ENCODE measurements around the gene SCAP.

DNA sequence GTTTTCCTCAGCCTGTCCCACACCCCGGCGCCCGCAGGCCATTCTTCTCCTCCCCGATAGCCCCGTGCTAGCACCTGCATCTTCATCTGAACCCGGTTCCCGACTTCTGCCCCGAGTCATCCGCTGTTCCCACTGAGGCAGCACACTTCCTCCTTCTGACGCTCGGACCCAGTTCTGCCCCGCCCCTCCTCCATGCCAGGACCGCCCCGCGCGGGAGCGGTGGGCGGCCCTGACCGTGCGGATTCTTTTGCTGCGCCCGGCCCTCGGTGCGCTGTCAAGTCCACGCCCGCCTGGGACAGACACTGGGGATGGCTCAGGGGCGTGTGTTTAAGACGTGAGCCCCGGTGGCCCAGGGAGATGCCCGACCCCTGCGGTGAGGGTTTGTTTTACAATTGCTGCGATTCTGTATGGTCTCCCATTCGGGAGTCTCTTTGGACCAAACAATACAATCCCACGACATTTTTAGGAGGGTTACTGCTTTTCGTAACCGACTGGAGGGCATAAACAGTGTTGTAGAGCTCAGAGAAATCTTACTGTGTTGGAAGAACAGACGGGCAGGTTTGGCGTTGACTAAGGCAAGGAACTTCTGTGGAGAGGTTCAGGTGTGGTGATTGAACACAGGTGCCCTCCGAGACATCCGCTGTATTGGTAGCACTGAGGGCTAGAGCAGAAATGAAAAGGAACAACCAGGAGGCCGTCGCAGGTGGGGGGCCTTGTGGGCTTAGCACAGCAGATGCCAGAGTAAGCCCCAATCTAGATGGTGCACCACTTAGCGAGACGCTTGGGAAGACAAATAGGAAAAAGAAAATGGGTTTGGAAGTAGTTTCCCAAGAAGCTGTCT is 94.2 kb downstream of the SCAP start:
- TF ChIP-seq CEBPB (IDR thresholded peaks at IDR 0.05; ENCODE audit: low read depth) (no peak), POLR2A (IDR thresholded peaks at IDR 0.05; ENCODE audit: borderline replicate concordance, extremely low read depth, insufficient read depth, insufficient read length) (peak; percentile 25), CTCF (IDR thresholded peaks at IDR 0.05 in 2 of 3, conservative IDR thresholded peaks at IDR 0.05 in 1 of 3; ENCODE audit: borderline replicate concordance in 1 of 3, insufficient read depth in 1 of 3, low read depth in 2 of 3, low read length in 2 of 3) (no peak), ZFX (IDR thresholded peaks at IDR 0.05) (0 out of 2 replicates have a peak, but pooled peaks have one; percentile 31), POLR2AphosphoS5 (IDR thresholded peaks at IDR 0.05; ENCODE audit: low read depth, low read length) (peak; percentile 64; the same call in 1 of the 2 replicates), EZH2 (IDR thresholded peaks at IDR 0.05) (no peak), SRF (IDR thresholded peaks at IDR 0.05; ENCODE audit: low read depth) (no peak), TCF7L2 (IDR thresholded peaks at IDR 0.05; ENCODE audit: borderline replicate concordance, extremely low read depth, insufficient read depth, insufficient read length) (peak; percentile 24), ATF3 (IDR thresholded peaks at IDR 0.05) (no peak), JUND (IDR thresholded peaks at IDR 0.05) (no peak), ZNF274 (IDR thresholded peaks at IDR 0.05; ENCODE audit: low read depth, low read length) (no peak), YY1 (IDR thresholded peaks at IDR 0.05; ENCODE audit: extremely low read depth, insufficient replicate concordance, low read depth, low read length) (peak; percentile 22), RAD21 (IDR thresholded peaks at IDR 0.05; ENCODE audit: low read depth) (no peak)
- TF ChIP-seq, protein P1, sequence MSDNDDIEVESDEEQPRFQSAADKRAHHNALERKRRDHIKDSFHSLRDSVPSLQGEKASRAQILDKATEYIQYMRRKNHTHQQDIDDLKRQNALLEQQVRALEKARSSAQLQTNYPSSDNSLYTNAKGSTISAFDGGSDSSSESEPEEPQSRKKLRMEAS (IDR thresholded peaks at IDR 0.05) = no peak

All from HCT116 (cell line).